GM19023 (cell line): ENCODE measurements around the gene KRT81.
"Not testable (repeated sequence)": the region's sequence is repeated elsewhere in the genome, so short reads cannot be mapped to it uniquely, and the experiment has no call there.

ENCODE experiments used
- ATAC-seq: cut with Tn5 transposase; IDR thresholded peaks from one replicate; pipeline ENCODE4 v1.9.1; 2021; ENCODE audit warnings: mild to moderate bottlenecking, moderate library complexity; ENCODE audit not compliant: unreplicated experiment

The KRT81 gene

DNA sequence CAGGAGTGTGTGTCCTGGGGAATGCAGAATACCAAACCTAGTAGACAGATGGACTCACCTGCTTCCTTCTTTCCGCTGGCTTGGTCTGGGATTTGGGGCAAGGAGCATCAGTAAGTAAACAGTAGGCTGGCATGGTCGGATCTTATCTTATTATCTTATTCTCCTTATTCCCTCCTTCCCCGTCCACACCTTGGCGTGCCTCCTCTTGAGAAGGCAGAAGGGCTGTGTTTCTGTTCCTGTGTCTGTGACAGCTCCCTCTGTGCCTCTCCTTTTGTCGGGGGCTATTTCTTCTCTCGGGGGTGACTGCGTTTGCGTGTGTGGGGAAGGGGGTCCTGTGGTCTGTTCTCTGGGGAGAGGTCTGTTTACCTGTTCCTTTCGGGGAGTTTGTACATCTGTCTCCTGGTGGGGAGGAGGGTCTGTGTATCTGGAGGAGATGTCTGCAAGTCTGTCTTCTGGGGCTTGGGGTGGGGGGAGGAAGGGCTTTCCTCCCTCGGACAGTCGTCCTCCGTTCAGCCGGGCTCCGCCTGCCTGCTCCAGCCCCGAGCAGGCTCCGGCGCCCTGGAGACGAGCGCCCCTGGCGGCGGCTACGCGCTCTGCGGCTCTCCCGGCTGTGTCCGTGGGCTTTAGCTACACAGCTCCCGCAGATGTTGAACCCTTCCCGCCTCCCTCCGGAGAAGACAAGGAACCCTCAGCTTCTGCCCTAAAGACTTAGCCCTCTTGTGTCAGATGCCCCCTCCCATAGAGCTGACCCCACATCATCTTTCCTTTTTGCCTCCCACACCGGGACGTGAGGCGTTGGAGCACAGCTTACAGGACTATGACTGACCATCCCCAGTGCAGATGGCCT lies 12.5 kb downstream of the KRT81 start:
- ATAC-seq = no peak

DNA sequence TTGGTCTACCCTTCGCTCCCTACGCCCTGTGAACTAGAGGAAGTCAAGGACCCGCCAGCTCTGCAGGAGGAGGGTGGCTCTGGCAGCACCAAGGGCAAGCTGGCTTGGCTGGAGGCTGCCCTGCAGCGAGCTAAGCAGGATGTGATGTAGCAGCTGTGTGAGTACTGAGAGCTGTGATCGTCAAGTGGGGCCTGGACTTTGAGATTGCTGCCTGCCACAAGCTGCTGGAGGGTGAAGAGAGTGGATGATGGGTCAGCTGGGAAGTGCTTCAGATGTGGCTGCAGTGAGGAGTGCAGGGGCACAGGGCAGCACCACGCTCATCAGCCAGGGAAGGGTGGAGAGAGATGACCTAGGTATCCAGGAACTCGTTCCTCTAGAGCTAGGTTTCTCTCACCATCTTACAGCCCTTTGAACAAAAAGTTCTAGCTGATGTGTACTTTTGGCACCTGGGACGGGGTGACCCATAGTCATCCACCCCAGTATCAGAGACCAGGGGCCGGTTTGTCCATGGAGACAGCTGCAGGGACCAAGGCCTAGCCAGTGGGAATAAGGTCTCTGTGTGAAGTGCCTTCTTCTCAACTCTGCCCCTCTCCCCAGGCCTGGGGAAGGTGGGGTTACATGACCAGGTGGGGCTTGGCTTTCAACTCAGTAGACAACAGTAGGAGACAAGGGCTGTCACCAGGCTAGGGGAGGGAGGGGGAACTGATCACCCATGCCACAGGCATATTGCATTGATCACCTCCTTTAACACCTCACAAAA lies 13.7 kb downstream of the KRT81 start:
- no peak for ATAC-seq

- no peak for ATAC-seq
Measured at GRCh38 chr12:52275686-52276085, 15.6 kb downstream of the KRT81 start.

- no peak for ATAC-seq
Measured at GRCh38 chr12:52274521-52275120, 16.7 kb downstream of the KRT81 start, which contains the start of gene KRT86. TSS of gene KRT86 (plus strand) at chr12:52274645. CDS start at chr12:52301917, 27,272 bp downstream.

DNA sequence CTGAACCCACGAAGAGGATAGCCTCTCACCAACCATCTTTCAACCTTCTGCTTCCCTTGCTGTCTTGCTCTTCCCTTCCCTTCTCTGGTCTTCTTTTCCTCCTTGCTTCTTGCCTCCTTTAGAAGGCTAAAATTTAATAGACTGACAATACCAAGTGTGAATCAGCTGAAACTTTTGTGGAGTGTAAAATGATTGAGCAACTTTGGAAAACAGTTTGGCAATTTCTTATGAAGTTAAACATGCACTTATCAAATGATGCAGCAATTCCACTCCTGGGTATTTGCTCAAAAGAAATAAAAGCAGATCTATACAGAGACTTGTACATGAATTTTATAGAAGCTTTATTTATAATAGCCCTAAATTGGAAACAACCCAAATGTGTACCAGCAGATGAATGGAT lies 20.2 kb downstream of the KRT81 start:
- no peak for ATAC-seq

DNA sequence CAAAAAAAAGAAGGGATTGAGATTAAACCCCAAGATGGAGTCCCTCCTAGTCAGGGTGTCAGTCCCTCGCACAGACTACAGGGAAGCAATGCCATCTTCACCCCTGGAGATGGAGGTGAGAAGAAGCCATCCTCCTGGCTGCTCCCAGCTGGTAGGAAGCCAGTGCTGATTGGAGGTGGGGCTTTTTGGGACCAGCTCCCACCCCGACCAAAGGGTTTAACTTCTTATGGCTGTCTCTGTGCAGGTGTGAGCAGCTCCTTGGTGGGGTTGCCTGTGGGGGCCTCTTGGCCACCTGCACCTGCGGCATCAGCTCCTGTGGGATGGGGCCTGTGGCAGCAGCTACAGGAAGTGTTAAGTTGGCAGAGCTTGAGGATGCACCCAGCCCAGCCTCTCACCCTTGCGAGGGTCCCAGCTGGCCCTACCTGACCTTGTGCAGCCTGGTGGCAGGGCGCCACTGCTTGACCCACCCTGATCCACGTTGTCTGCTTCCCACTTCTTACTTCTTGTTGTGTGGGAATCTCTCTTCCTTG lies 20.7 kb downstream of the KRT81 start:
- ATAC-seq = no peak

DNA sequence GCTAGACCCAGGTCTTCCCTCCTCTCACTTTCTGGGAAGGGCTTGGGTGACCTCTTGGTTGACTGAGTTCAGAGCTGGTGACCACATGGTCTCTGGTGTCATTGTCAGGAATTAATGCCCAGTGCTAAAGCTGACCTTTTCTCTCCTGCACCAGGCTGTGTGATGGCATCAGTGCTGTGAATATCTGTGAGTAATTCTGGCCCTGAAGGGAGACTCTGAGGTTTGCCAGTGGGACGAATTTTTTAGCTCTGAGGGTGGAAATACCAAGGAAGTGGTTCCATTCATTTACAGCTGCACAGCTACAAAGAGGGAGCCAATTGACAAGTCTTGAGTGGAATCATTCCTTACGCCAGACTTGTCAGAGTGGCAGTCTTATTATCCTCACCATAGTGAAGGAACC lies 23.1 kb downstream of the KRT81 start:
- no peak for ATAC-seq

DNA sequence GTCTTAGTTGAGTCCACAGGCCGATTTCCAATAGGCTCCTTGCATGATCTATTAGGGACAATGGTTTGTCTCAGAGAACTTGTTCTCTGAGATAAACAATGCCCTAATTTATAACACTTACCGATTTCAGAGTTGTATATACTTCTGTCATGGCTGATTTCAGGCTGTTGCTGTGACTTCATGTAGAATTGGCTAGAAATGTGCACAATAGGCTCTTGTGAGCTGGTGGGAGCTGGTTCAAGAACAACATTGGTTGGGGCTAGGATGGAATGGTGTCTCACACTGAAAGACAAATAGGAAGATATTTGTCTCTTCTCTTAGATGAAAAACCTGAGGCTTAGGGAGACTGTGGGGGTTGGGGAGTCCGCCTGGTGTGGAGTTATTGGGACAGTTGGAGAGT lies 23.6 kb downstream of the KRT81 start:
- no peak for ATAC-seq

GRCh38 chr12:52267266-52267665 lies 24.1 kb downstream of the KRT81 start:
- no peak for ATAC-seq

- ATAC-seq = no peak
Measured at GRCh38 chr12:52266514-52266913, 24.8 kb downstream of the KRT81 start.

DNA sequence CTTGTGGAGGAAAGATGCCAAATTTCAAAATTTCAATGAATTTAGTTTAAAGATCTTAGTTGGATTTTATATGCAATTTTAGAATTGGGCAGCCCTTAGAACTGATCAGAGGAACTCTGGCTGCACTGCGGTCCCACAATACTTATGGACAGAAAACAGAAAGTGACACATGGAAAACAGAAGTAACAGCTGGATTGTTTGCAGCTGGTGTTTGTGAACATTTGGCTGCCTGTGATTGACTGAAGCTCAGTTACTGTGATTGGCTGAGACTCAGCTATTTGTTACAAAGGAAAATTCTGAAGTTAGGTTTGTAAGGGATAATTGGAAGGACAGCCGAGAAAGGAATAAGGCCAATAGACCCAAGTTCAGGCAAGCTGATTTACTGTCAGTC lies 26.9 kb downstream of the KRT81 start:
- no peak for ATAC-seq

DNA sequence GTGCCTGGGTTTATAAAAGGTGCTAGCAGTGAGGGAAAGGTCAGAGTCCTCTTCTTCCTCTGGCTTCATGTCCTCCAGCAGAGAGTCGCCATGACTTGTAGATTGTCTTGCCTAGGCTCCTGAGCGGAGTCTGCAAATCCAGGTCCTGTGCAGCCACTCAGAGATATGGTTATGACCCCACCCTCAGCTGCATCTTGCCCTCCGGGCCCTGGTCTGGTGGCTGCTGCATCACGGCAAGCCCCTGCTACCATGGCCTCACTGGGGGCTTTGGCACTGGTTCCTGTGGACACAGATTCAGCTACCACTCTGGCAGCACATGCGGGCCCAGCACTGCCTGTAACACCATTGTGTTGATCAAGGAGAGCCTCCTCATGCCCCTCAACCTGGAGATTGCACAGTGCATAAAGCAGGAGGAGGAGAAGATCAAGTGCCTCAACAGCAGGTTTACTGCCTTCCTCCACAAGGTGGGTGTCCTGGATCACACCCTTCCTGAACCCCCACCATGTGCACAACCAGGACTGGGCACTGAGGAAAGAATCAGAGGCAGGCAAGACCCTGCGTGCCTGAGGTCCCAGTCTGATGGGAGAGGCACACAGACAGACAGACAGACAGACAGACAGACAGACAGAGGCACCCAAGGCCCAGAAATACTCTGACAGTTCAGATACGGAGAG lies 27.4 kb downstream of the KRT81 start:
- no peak for ATAC-seq

GRCh38 chr12:52262286-52262685 lies 29.0 kb downstream of the KRT81 start:
- ATAC-seq = no peak

DNA sequence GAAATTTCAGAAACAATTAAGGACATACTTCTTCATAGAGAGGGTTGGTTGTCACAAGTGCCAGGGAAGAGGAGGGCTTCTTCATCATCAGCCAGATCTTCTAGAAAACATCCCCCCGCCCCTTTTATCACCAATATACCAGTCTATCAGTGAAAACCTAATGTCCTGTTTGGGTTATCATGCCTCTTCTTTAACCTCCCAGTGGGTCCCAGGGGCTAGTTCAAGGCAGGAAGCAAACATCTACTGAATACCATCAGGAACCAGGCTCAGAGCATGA lies 30.2 kb downstream of the KRT81 start:
- no peak for ATAC-seq

DNA sequence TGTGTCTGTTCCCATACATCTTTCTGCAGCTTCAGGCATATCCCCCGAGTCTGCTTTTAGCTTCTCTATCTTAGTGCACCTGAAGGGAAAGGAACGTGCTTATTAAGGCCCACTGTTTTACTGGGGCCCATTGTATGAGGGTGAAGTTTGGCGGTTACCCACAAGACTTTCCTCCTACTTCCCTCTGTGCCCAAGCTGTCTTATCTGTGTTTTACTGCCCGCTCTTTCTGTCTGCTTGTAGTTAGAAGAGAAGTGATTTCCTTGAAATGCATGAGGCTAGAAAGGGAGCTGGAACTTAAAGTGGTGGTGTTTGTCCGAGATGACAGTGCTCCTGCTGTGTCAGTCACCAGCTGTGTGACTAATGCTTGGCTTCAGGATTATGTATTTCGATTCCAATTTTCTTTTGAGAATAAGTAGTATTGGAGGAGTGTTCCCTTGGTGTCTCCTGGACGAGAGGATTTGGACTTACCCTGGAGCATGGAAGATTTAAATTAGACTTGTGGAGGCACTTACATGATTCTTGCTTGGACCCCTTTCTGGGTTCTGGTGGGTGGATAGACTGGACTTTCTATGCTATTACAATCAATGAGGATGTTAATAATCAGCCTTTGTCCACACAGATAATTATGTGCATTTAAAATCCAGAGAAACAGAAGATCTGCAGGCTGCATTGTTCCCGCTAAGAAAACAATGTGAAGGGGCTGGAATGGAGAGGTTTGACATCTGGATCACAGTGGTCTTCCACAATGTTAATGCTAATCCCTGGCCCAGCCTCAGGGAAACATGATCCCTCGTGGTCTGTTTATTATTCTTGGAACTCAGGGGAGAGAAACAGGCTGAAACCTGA lies 30.8 kb downstream of the KRT81 start:
- no peak for ATAC-seq

GRCh38 chr12:52259657-52260243 lies 31.6 kb downstream of the KRT81 start:
- ATAC-seq = no peak

DNA sequence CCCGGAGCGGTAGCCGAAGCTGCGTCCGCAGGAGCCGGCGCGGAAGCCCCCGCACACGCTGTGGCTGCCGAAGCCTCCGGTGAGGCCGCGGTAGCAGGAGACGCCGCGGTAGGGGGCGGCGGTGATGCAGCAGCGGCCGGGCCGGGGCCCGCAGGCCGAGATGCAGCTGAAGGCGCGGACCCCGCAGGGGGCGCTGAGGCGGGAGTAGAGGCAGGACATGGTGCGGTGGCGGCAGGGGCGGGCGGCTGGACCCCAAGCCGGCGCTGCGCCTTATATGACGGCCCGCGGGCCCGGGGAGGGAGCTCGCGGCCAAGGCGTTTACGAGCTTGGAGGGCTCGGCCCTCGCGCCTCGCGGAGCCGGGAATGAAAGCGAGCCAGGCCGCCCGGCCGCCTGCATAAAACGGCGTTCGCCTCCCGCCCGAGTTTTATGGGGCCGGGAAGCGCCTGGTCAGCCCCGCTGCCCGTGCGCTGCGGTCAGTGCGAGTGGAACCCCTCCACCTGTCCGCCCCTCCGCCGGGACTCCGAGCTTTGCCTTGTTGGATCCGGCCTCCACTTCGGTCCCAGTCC lies 32.9 kb downstream of the KRT81 start:
- ATAC-seq = no peak

GRCh38 chr12:52257922-52258321 lies 33.4 kb downstream of the KRT81 start:
- ATAC-seq = not testable (repeated sequence)

DNA sequence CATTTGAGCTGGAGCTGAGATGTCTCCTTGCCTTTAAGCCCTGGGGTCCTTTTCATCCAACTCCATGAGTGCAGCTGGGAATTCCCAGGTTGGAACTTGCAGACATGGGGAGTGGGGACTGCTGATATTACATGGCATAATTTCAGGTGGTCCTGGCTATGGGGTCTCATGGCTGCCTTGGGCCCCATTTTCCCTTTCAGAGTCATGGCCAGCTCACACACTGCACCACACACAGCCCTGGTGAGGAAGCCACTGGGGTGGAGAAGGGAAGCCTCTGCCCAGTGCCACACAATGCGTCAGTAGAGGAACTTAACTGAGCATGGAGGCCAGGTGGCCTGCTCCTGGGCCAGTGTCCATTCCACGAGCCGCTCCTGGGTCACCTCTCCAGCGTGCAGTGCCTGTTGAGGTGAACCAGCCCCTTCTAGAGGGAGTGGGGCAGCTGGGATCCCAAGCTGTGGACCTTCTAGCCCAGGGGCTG lies 34.2 kb downstream of the KRT81 start:
- no peak for ATAC-seq

DNA sequence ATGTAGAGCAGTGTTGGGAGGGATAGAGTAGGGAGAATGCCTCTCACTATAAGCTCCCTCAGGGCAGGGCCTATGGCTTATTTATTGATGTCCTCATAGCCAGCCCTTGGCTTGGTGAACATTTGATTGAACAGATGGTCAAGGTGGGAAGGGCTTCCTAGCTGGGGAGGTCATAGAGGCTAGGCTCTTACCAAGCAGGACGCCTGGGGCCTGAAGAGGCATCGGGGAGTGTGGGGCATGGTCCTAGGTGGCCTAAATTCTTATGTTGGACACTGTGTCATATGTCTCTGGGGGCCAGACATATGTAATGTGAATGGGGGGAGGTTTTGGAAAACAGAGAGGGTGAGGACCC lies 34.8 kb downstream of the KRT81 start:
- ATAC-seq = no peak
